HG02759 (cell line): ENCODE measurements around the gene RBM43.
"Not testable (repeated sequence)": the region's sequence is repeated elsewhere in the genome, so short reads cannot be mapped to it uniquely, and the experiment has no call there.

Experiments used
- ATAC-seq: cut with Tn5 transposase; IDR thresholded peaks from one replicate; pipeline ENCODE4 v1.9.1; 2021; ENCODE audit warnings: mild to moderate bottlenecking, moderate library complexity; ENCODE audit not compliant: unreplicated experiment

RBM43 gene

GRCh38 chr2:151269798-151270568 is 8.3 kb upstream of the RBM43 start:
- no peak for ATAC-seq

GRCh38 chr2:151268085-151268484 is 6.4 kb upstream of the RBM43 start:
- ATAC-seq: no peak

GRCh38 chr2:151267537-151267936 is 5.9 kb upstream of the RBM43 start:
- ATAC-seq: no peak

GRCh38 chr2:151265991-151266390 is 4.3 kb upstream of the RBM43 start:
- ATAC-seq: no peak

- no peak for ATAC-seq
These were observed 2.6 kb upstream of the RBM43 start for GRCh38 chr2:151264157-151264825.

GRCh38 chr2:151262629-151263028 is 966 bp upstream of the RBM43 start:
- ATAC-seq: no peak

- no peak for ATAC-seq
These were observed 271 bp upstream of the RBM43 start for GRCh38 chr2:151261977-151262291.

GRCh38 chr2:151260573-151261230 is 961 bp downstream of the RBM43 start:
- peak; percentile 5 for ATAC-seq

- no peak for ATAC-seq
These were observed 3.5 kb downstream of the RBM43 start for GRCh38 chr2:151258121-151258520.

- no peak for ATAC-seq
These were observed 9.0 kb downstream of the RBM43 start for GRCh38 chr2:151252646-151253045.

GRCh38 chr2:151251012-151251411 is 10.7 kb downstream of the RBM43 start:
- no peak for ATAC-seq

- no peak for ATAC-seq
These were observed 14.2 kb downstream of the RBM43 start for GRCh38 chr2:151247432-151247831.

GRCh38 chr2:151246152-151246551 is 15.5 kb downstream of the RBM43 start:
- no peak for ATAC-seq

GRCh38 chr2:151243468-151243867 is 18.2 kb downstream of the RBM43 start:
- ATAC-seq: no peak

- ATAC-seq: no peak
These were observed 20.4 kb downstream of the RBM43 start for GRCh38 chr2:151241224-151241623.

- ATAC-seq: no peak
These were observed 21.2 kb downstream of the RBM43 start for GRCh38 chr2:151240433-151240832.

- no peak for ATAC-seq
These were observed 22.0 kb downstream of the RBM43 start for GRCh38 chr2:151239624-151240023.

- ATAC-seq: peak; percentile 79
These were observed 22.9 kb downstream of the RBM43 start for GRCh38 chr2:151238527-151239487.

- no peak for ATAC-seq
These were observed 24.1 kb downstream of the RBM43 start for GRCh38 chr2:151237422-151238025.

- ATAC-seq: not testable (repeated sequence)
These were observed 27.9 kb downstream of the RBM43 start for GRCh38 chr2:151233760-151234159.

GRCh38 chr2:151233288-151233687 is 28.4 kb downstream of the RBM43 start:
- ATAC-seq: not testable (repeated sequence)
